Natural killer cell (primary cell): ENCODE data around the gene METTL22. TPM values are rescaled to one million over a fixed set of nuclear protein-coding genes. Genes with fewer than 3 reads are reported as not detected.

Experiments used
- ATAC-seq, 3 donors: fragments of 150-1000 bp in 2 of 3; fragments of 200-7000 bp in 1 of 3; cut with Tn5 transposase; 1 replicate in 1 of 3; 2 replicates in 2 of 3; pipeline ENCODE4 v1.10.0; 2021; ENCODE audit warnings: mild to moderate bottlenecking in 2 of 3, moderate library complexity in 2 of 3
- DNase-seq, 2 donors: peaks; one replicate each; pipeline versions ENCODE4 v3.0.0 to v3.0.0-alpha.2; 2013 to 2021; ENCODE audit warnings: mixed read lengths in 1 of 2
- H3K27ac ChIP-seq: one replicate; pipeline ENCODE4 v1.5.1; 2013; ENCODE audit warnings: mild to moderate bottlenecking, low read length
- H3K27me3 ChIP-seq: one replicate; pipeline ENCODE4 v1.6.1; 2013; ENCODE audit warnings: low read length; ENCODE audit not compliant: control insufficient read depth, insufficient read depth
- H3K36me3 ChIP-seq: one replicate; pipeline ENCODE4 v1.6.1; 2013; ENCODE audit warnings: low read length; ENCODE audit not compliant: control insufficient read depth, insufficient read depth
- H3K4me1 ChIP-seq: one replicate; pipeline ENCODE4 v1.6.1; 2013; ENCODE audit warnings: low read length; ENCODE audit not compliant: control insufficient read depth, insufficient read depth
- H3K4me3 ChIP-seq: one replicate; pipeline ENCODE4 v1.5.1; 2013; ENCODE audit warnings: low read length
- H3K9me3 ChIP-seq: one replicate; pipeline ENCODE4 v1.6.1; 2013; ENCODE audit warnings: low read length; ENCODE audit not compliant: control insufficient read depth, insufficient read depth
- H3K27ac Mint-ChIP-seq, 2 donors: one replicate each; pipeline ENCODE4 v1.8.0; 2022; ENCODE audit warnings: mild to moderate bottlenecking in 2 of 2, mixed read lengths in 2 of 2, moderate library complexity in 1 of 2
- H3K27me3 Mint-ChIP-seq, 2 donors: one replicate each; pipeline ENCODE4 v1.8.0; 2022; ENCODE audit warnings: low read depth in 2 of 2, mixed read lengths in 2 of 2
- H3K36me3 Mint-ChIP-seq: one replicate; pipeline ENCODE4 v1.8.0; 2022; ENCODE audit warnings: mixed read lengths
- H3K4me1 Mint-ChIP-seq, 2 donors: one replicate each; pipeline ENCODE4 v1.8.0; 2022; ENCODE audit warnings: mixed read lengths in 2 of 2
- H3K4me3 Mint-ChIP-seq: one replicate; pipeline ENCODE4 v1.8.0; 2022; ENCODE audit warnings: mild to moderate bottlenecking, moderate library complexity, mixed read lengths
- H3K9me3 Mint-ChIP-seq, 2 donors: one replicate each; pipeline ENCODE4 v1.8.0; 2022; ENCODE audit warnings: mixed read lengths in 2 of 2
- WGBS: methylation state at CpG from one replicate; pipeline ENCODE4 v1.1.7; 2013; ENCODE audit warnings: missing lambda C conversion rate; ENCODE audit not compliant: insufficient coverage; 5-methylcytosine and 5-hydroxymethylcytosine counted together
- intact Hi-C: fragments of 100-400 bp; cut with micrococcal nuclease; formaldehyde crosslinking; loops from one replicate; pipeline ENCODE4 v1.14.2; 2022
- total RNA-seq, 4 donors: library from RNA; stranded (reverse); fragments of 120-200 nt in 1 of 4; gene quantifications; one replicate each; pipeline versions ENCODE4 v1.2.3 to v1.2.4, GENCODE V29; 2013 to 2022
- TF ChIP-seq, protein P1 (sequence below): fragments of 200-600 bp; IDR thresholded peaks from one replicate; pipeline ENCODE4 v1.8.0; 2022; ENCODE audit warnings: antibody characterized with exemption

The METTL22 gene
- total RNA-seq, 3 donors from 2014 or later (not counting 1 experiment from before 2014, with no cell fraction given) = 27.1 to 45.8 (median 38.9) TPM

- H3K36me3 Mint-ChIP-seq = no peaks in the 10 kb centered on the region
- DNase-seq (no peak), ATAC-seq (no peak)
- no peak overlapping the region for H3K4me3 ChIP-seq
- peaks cover 22 to 37% of the 10 kb centered on the region in 2 donors for H3K27me3 Mint-ChIP-seq
- peaks cover 13% of the 10 kb centered on the region for H3K27me3 ChIP-seq
- no peaks in the 10 kb centered on the region for H3K9me3 Mint-ChIP-seq
- H3K27ac Mint-ChIP-seq = no peak overlapping the region
- intact Hi-C loops = no loop called here
- no peaks in the 10 kb centered on the region for H3K9me3 ChIP-seq
- H3K4me3 Mint-ChIP-seq = no peak overlapping the region
- no peaks in the 10 kb centered on the region for H3K36me3 ChIP-seq
- TF ChIP-seq, protein P1, sequence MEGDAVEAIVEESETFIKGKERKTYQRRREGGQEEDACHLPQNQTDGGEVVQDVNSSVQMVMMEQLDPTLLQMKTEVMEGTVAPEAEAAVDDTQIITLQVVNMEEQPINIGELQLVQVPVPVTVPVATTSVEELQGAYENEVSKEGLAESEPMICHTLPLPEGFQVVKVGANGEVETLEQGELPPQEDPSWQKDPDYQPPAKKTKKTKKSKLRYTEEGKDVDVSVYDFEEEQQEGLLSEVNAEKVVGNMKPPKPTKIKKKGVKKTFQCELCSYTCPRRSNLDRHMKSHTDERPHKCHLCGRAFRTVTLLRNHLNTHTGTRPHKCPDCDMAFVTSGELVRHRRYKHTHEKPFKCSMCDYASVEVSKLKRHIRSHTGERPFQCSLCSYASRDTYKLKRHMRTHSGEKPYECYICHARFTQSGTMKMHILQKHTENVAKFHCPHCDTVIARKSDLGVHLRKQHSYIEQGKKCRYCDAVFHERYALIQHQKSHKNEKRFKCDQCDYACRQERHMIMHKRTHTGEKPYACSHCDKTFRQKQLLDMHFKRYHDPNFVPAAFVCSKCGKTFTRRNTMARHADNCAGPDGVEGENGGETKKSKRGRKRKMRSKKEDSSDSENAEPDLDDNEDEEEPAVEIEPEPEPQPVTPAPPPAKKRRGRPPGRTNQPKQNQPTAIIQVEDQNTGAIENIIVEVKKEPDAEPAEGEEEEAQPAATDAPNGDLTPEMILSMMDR = no peak
- H3K4me1 Mint-ChIP-seq = peaks cover 0 to 5% of the 10 kb centered on the region in 2 donors
- H3K27ac ChIP-seq = no peak overlapping the region
- no peaks in the 10 kb centered on the region for H3K4me1 ChIP-seq
- 88% methylated on average over 2 of the region's 2 CpGs for WGBS
These were observed 36.5 kb upstream of the METTL22 start for GRCh38 chr16:8585041-8585440.

DNA sequence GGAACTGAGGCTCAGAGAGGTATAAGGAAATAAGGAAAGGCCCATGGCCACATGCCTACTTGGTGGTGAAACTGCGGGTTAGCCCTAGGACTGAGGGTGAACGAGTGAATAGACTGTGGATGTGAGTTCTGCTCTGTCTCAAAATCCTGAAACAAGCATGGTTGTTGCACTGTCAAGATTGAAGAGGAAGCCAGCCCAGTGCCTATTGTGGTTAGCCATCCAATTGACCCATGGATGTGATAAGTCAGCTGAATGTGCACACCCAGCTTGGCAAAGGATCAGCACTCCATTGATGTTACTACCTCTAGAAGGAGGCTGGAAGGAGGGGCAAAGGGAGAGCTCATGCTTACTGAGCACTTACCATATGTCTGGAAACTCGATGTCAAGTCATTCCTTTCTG lies 35.6 kb upstream of the METTL22 start:
- Histone ChIP-seq H3K27ac (no peak overlapping the region), H3K36me3 (no peaks in the 10 kb centered on the region), H3K27me3 (peaks cover 18% of the 10 kb centered on the region), H3K9me3 (no peaks in the 10 kb centered on the region), H3K4me3 (no peak overlapping the region), H3K4me1 (no peaks in the 10 kb centered on the region)
- Mint-ChIP-seq H3K36me3 (no peaks in the 10 kb centered on the region), H3K4me3 (no peak overlapping the region), H3K27me3 (peaks cover 25 to 37% of the 10 kb centered on the region in 2 donors), H3K9me3 (no peaks in the 10 kb centered on the region), H3K4me1 (peaks cover 0 to 5% of the 10 kb centered on the region in 2 donors), H3K27ac (no peak overlapping the region)
- no peak for DNase-seq
- no peak for ATAC-seq
- TF ChIP-seq, protein P1 = no peak
- WGBS = 83% methylated on average over 3 of the region's 3 CpGs
- intact Hi-C loops = no loop called here

DNA sequence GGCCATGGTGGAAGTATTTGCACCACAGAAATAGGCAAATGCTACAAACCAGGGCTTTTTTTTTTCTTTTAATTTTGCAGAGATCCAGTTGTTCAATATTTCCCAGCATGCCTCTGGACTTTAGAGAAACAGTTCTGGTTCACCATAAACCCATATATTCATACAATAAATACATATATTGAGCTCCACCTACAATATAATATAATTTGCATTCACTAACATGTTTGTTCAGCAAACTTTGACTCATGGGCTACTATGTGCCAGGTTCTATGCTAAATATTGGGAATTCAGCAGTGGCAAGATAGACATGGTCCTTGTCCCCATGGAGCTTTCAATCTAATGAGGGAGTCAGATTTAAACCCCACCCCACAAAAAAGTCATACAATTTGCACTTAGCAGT lies 34.4 kb upstream of the METTL22 start:
- H3K27me3 ChIP-seq = peaks cover 18% of the 10 kb centered on the region
- TF ChIP-seq, protein P1 = no peak
- H3K27me3 Mint-ChIP-seq = peaks cover 25 to 37% of the 10 kb centered on the region in 2 donors

DNA sequence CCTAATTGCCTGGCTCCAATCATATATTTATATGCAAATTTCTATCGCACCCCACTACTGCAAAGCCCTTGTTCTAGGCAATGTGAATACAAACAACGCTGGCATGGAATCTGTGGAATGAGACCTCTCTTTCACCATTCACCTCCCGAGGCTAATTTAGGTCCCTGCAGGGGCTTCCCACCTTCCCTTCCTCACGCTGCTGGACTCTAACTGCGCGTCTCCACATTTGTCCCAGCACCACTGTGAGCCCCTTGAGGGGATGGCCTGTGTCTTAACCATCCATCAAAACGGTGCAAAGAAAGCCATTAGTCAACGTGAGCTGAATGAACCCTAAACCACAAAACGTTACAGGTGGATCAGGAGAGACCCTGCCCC lies 32.8 kb upstream of the METTL22 start:
- DNase-seq (no peak), ATAC-seq (no peak)
- Mint-ChIP-seq H3K4me3 (no peak overlapping the region), H3K4me1 (no peaks in the 10 kb centered on the region), H3K9me3 (no peaks in the 10 kb centered on the region), H3K36me3 (no peaks in the 10 kb centered on the region), H3K27me3 (peaks cover 25 to 37% of the 10 kb centered on the region in 2 donors), H3K27ac (no peak overlapping the region)
- TF ChIP-seq, protein P1 = no peak
- H3K27ac ChIP-seq = no peak overlapping the region
- H3K36me3 ChIP-seq = no peaks in the 10 kb centered on the region
- no peak overlapping the region for H3K4me3 ChIP-seq
- intact Hi-C loops = no loop called here
- peaks cover 18% of the 10 kb centered on the region for H3K27me3 ChIP-seq
- H3K9me3 ChIP-seq = no peaks in the 10 kb centered on the region
- H3K4me1 ChIP-seq = no peaks in the 10 kb centered on the region
- 9% methylated on average over 9 of the region's 9 CpGs for WGBS

More for the DNA sequence above, 34.4 kb upstream of the METTL22 start:
- no peak overlapping the region for H3K27ac ChIP-seq
- Mint-ChIP-seq H3K4me1 (peaks cover 0 to under 1% of the 10 kb centered on the region in 2 donors), H3K4me3 (no peak overlapping the region), H3K27ac (no peak overlapping the region), H3K9me3 (no peaks in the 10 kb centered on the region), H3K36me3 (no peaks in the 10 kb centered on the region)
- no peaks in the 10 kb centered on the region for H3K9me3 ChIP-seq
- H3K36me3 ChIP-seq = no peaks in the 10 kb centered on the region
- H3K4me3 ChIP-seq = no peak overlapping the region
- intact Hi-C loops = no loop called here
- ATAC-seq (no peak), DNase-seq (no peak)
- H3K4me1 ChIP-seq = no peaks in the 10 kb centered on the region
